ENCODE data around the gene NCCRP1. TPM values are rescaled to one million over a fixed set of nuclear protein-coding genes. Genes with fewer than 3 reads are reported as not detected.
A peak's percentile ranks its signal among the peaks of the same experiment; 100 is the strongest.
"Not testable (repeated sequence)": the region's sequence is repeated elsewhere in the genome, so short reads cannot be mapped to it uniquely, and the experiment has no call there.

Gene NCCRP1
- total RNA-seq, 1 donor from 2014 or later, result 9.9 TPM

DNA sequence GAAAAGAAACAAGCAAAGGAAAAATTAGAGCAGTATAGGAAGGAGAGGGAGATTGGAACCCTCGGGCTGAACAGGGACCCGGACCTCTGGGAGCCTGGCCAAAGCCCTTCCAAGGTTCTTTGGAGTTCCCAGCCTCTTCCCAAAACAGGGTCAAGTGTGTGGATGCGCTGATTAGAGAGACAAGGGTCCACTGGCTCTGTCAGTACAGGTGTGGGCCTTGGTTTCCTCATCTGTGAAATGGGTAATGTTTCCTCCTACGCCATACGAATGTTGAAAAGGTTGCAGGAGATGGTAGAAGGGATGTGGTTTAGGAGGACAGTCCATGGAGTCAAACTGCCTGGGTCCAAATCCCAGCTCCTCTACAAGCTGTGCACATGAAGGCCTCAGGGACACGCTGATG is 9.4 kb downstream of the NCCRP1 start:
- TF ChIP-seq CTCF (conservative IDR thresholded peaks at IDR 0.05; ENCODE audit: low read depth, low read length), result no peak

GRCh38 chr19:39207293-39207836 is 10.6 kb downstream of the NCCRP1 start:
- TF ChIP-seq CTCF (conservative IDR thresholded peaks at IDR 0.05; ENCODE audit: low read depth, low read length), result no peak
- DNase-seq (ENCODE audit: low read depth), result no peak

More for the DNA sequence above, 9.4 kb downstream of the NCCRP1 start:
- DNase-seq (ENCODE audit: low read depth), result no peak
- no peak overlapping the region for H3K4me3 ChIP-seq (ENCODE audit: low read depth, low read length)

GRCh38 chr19:39208175-39208795 is 11.5 kb downstream of the NCCRP1 start:
- DNase-seq (ENCODE audit: low read depth), result no peak
- no peak for TF ChIP-seq CTCF (conservative IDR thresholded peaks at IDR 0.05; ENCODE audit: low read depth, low read length)
- no peak overlapping the region for H3K4me3 ChIP-seq (ENCODE audit: low read depth, low read length)

More at GRCh38 chr19:39207293-39207836, 10.6 kb downstream of the NCCRP1 start:
- H3K4me3 ChIP-seq (ENCODE audit: low read depth, low read length), result no peak overlapping the region

DNA sequence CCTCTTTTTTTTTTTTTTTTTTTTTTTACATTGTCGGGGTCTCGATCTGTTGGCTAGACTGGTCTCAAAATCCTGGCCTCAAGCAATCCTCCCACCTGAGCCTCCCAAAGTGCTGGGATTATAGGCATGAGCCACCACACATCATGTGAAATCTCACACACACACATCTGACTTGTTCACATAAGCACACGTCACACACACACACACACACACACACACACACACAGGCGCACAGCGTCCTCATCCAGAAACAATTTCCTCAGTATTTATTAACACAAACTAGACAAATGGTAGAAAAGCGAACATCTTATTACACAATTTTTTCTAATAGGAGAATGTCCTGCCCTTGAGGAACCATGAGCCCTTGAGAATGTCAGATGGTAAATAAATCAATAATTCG is 12.4 kb downstream of the NCCRP1 start:
- no peak overlapping the region for H3K4me3 ChIP-seq (ENCODE audit: low read depth, low read length)
- TF ChIP-seq CTCF (conservative IDR thresholded peaks at IDR 0.05; ENCODE audit: low read depth, low read length), result no peak
- no peak for DNase-seq (ENCODE audit: low read depth)

- no peak overlapping the region for H3K4me3 ChIP-seq (ENCODE audit: low read depth, low read length)
- TF ChIP-seq CTCF (conservative IDR thresholded peaks at IDR 0.05; ENCODE audit: low read depth, low read length), result no peak
- DNase-seq (ENCODE audit: low read depth), result no peak
Observed at GRCh38 chr19:39211731-39212374, 15.1 kb downstream of the NCCRP1 start.

GRCh38 chr19:39212375-39212742 is 15.6 kb downstream of the NCCRP1 start:
- TF ChIP-seq CTCF (conservative IDR thresholded peaks at IDR 0.05; ENCODE audit: low read depth, low read length), result peak; percentile 60
- no peak for DNase-seq (ENCODE audit: low read depth)
- H3K4me3 ChIP-seq (ENCODE audit: low read depth, low read length), result no peak overlapping the region

GRCh38 chr19:39215323-39215722 is 18.6 kb downstream of the NCCRP1 start:
- not testable (repeated sequence) for H3K4me3 ChIP-seq (ENCODE audit: low read depth, low read length); DNase-seq (ENCODE audit: low read depth)

Data from epithelial cell of proximal tubule (primary cell).